Fibroblast of upper back skin (primary cell): Measurements from ENCODE around the gene FCGR2B.
A peak's percentile ranks its signal among the peaks of the same experiment; 100 is the strongest.
"Not testable (repeated sequence)": the region's sequence is repeated elsewhere in the genome, so short reads cannot be mapped to it uniquely, and the experiment has no call there.

Experiments used
- DNase-seq: peaks from one replicate; pipeline ENCODE4 v3.0.0-alpha.2; 2013

The FCGR2B gene

GRCh38 chr1:161647507-161648360 is 15.2 kb upstream of the FCGR2B start:
- peak; percentile 56 for DNase-seq

- not testable (repeated sequence) for DNase-seq
These were observed 9.4 kb upstream of the FCGR2B start for GRCh38 chr1:161653541-161653940.

GRCh38 chr1:161653971-161654370 is 9.0 kb upstream of the FCGR2B start:
- DNase-seq = not testable (repeated sequence)

GRCh38 chr1:161658524-161658923 is 4.4 kb upstream of the FCGR2B start:
- not testable (repeated sequence) for DNase-seq

- DNase-seq = not testable (repeated sequence)
These were observed 1.2 kb upstream of the FCGR2B start for GRCh38 chr1:161661660-161662311.

GRCh38 chr1:161663569-161663968 is 626 bp downstream of the FCGR2B start:
- DNase-seq = not testable (repeated sequence)

- DNase-seq = not testable (repeated sequence)
These were observed 1.7 kb downstream of the FCGR2B start for GRCh38 chr1:161664689-161665088.

- peak; percentile 12 for DNase-seq
These were observed 8.4 kb downstream of the FCGR2B start for GRCh38 chr1:161671045-161672020.

- not testable (repeated sequence) for DNase-seq
These were observed 10.5 kb downstream of the FCGR2B start for GRCh38 chr1:161673437-161673836.

- DNase-seq = not testable (repeated sequence)
These were observed 11.5 kb downstream of the FCGR2B start for GRCh38 chr1:161674447-161674846.

- not testable (repeated sequence) for DNase-seq
These were observed 12.0 kb downstream of the FCGR2B start for GRCh38 chr1:161674908-161675307.

- DNase-seq = no peak
These were observed 13.5 kb downstream of the FCGR2B start for GRCh38 chr1:161676441-161676840.

GRCh38 chr1:161676958-161677689 is 14.2 kb downstream of the FCGR2B start:
- no peak for DNase-seq

GRCh38 chr1:161678500-161678899 is 15.6 kb downstream of the FCGR2B start:
- DNase-seq = no peak

GRCh38 chr1:161681879-161682278 is 18.9 kb downstream of the FCGR2B start:
- no peak for DNase-seq

GRCh38 chr1:161688946-161689345 is 26.0 kb downstream of the FCGR2B start:
- DNase-seq = no peak

GRCh38 chr1:161691846-161692245 is 28.9 kb downstream of the FCGR2B start:
- no peak for DNase-seq

- not testable (repeated sequence) for DNase-seq
These were observed 30.2 kb downstream of the FCGR2B start for GRCh38 chr1:161693020-161693712.

- not testable (repeated sequence) for DNase-seq
These were observed 35.4 kb downstream of the FCGR2B start for GRCh38 chr1:161698302-161698701.

GRCh38 chr1:161702250-161702649 is 39.3 kb downstream of the FCGR2B start:
- DNase-seq = no peak

- DNase-seq = no peak
These were observed 42.6 kb downstream of the FCGR2B start for GRCh38 chr1:161705537-161705936.

GRCh38 chr1:161706113-161706481 is 43.2 kb downstream of the FCGR2B start:
- DNase-seq = no peak
